GM19099 (cell line): ENCODE data around the gene CREG2.

ENCODE experiments used
- POLR2A ChIP-seq: IDR thresholded peaks from 3 replicates; pipeline ENCODE4 v1.6.1; 2011; ENCODE audit warnings: low read depth; ENCODE audit not compliant: insufficient read length; ENCODE audit errors: extremely low read depth

CREG2 gene

GRCh38 chr2:101415220-101415619 lies 27.9 kb upstream of the CREG2 start:
- TF ChIP-seq POLR2A = no peak

- no peak for TF ChIP-seq POLR2A
These were observed 24.9 kb upstream of the CREG2 start for GRCh38 chr2:101412092-101412694.

GRCh38 chr2:101410746-101411145 lies 23.4 kb upstream of the CREG2 start:
- no peak for TF ChIP-seq POLR2A

GRCh38 chr2:101410114-101410513 lies 22.8 kb upstream of the CREG2 start:
- TF ChIP-seq POLR2A = no peak

GRCh38 chr2:101409699-101410098 lies 22.4 kb upstream of the CREG2 start:
- no peak for TF ChIP-seq POLR2A

- TF ChIP-seq POLR2A = no peak
These were observed 21.6 kb upstream of the CREG2 start for GRCh38 chr2:101408925-101409324.

GRCh38 chr2:101405351-101405899 lies 18.1 kb upstream of the CREG2 start:
- TF ChIP-seq POLR2A = no peak

- no peak for TF ChIP-seq POLR2A
These were observed 16.4 kb upstream of the CREG2 start for GRCh38 chr2:101403745-101404144.

- no peak for TF ChIP-seq POLR2A
These were observed 15.3 kb upstream of the CREG2 start for GRCh38 chr2:101402630-101403029.

- TF ChIP-seq POLR2A = no peak
These were observed 14.6 kb upstream of the CREG2 start for GRCh38 chr2:101401906-101402305.

- TF ChIP-seq POLR2A = no peak
These were observed 14.0 kb upstream of the CREG2 start for GRCh38 chr2:101401326-101401665.

GRCh38 chr2:101400506-101401325 lies 13.4 kb upstream of the CREG2 start:
- TF ChIP-seq POLR2A = no peak

- TF ChIP-seq POLR2A = no peak
These were observed 12.7 kb upstream of the CREG2 start for GRCh38 chr2:101400048-101400447.

GRCh38 chr2:101399021-101399799 lies 11.9 kb upstream of the CREG2 start:
- no peak for TF ChIP-seq POLR2A

GRCh38 chr2:101398116-101398821 lies 11.0 kb upstream of the CREG2 start:
- no peak for TF ChIP-seq POLR2A
